PC-3 (cell line): Measurements from ENCODE around the gene ZMIZ1.

Source experiments
- EZH2 ChIP-seq: fragments of 300-600 bp; sonication (generic); IDR thresholded peaks from one replicate; pipeline ENCODE4 v1.6.1; 2017; ENCODE audit warnings: antibody characterized with exemption, mild to moderate bottlenecking, low read length; ENCODE audit not compliant: unreplicated experiment
- EZH2phosphoT487 ChIP-seq: fragments of 300-600 bp; sonication (generic); IDR thresholded peaks from 2 replicates; pipeline ENCODE4 v1.6.1; 2018; ENCODE audit warnings: mild to moderate bottlenecking, antibody characterized with exemption, low read length, borderline replicate concordance
- TF ChIP-seq, protein P1 (sequence below): fragments of 300-600 bp; sonication (generic); conservative IDR thresholded peaks from 2 replicates; pipeline ENCODE4 v1.5.1; 2017; ENCODE audit warnings: antibody characterized with exemption, low read depth, mild to moderate bottlenecking, low read length

DNA sequence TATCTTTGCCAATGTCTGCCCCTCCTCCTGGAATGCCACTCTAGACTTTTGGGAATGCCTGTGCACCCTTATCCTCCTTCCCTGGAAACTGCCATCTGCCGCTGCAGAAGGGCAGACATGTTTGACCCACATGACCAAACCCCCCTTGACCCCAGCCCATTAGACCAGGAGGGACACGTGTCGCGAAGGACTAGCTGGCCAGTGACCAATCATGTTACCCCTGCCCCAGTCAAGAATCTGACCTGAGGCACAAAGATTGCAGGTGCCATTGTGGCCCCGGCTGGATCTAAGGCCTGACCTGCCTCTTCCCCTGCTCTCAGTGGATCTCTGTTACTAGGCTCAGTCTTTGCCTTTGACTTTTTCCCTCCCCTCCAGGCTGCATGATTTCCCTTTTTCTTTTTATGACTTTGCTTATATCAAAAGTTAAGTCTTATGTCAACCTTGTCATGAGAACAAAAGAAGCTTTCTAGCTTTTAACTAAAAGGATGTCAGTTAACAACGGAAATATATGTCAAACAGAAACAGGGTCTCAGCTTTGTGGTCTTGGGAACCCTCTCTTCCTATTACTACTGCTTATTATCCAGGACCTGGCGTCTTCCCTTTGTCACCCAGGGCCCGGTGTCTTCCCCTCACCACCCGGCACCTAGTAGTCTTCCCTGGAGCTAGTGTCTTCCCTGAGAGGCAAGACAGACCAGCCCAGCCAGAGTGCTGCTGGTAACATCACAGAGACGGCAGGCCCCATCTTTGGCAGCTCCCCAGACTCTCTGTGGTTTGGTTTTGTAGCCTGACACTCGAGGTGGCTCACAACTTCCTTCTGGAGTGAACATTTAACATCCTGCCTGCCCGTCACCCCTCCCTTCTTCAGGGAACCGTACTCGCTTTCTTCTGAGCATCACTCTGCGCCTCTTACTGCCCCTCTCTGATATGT lies 254.1 kb downstream of the ZMIZ1 start:
- TF ChIP-seq, protein P1, sequence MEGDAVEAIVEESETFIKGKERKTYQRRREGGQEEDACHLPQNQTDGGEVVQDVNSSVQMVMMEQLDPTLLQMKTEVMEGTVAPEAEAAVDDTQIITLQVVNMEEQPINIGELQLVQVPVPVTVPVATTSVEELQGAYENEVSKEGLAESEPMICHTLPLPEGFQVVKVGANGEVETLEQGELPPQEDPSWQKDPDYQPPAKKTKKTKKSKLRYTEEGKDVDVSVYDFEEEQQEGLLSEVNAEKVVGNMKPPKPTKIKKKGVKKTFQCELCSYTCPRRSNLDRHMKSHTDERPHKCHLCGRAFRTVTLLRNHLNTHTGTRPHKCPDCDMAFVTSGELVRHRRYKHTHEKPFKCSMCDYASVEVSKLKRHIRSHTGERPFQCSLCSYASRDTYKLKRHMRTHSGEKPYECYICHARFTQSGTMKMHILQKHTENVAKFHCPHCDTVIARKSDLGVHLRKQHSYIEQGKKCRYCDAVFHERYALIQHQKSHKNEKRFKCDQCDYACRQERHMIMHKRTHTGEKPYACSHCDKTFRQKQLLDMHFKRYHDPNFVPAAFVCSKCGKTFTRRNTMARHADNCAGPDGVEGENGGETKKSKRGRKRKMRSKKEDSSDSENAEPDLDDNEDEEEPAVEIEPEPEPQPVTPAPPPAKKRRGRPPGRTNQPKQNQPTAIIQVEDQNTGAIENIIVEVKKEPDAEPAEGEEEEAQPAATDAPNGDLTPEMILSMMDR = no peak
- TF ChIP-seq EZH2phosphoT487 (no peak), EZH2 (no peak)
